GM04504 (cell line): ENCODE results near the gene MAST3.

Source experiments
- DNase-seq: peaks from one replicate; pipeline ENCODE4 v3.0.0-alpha.2; 2012; ENCODE audit warnings: low read depth

The MAST3 gene

DNA sequence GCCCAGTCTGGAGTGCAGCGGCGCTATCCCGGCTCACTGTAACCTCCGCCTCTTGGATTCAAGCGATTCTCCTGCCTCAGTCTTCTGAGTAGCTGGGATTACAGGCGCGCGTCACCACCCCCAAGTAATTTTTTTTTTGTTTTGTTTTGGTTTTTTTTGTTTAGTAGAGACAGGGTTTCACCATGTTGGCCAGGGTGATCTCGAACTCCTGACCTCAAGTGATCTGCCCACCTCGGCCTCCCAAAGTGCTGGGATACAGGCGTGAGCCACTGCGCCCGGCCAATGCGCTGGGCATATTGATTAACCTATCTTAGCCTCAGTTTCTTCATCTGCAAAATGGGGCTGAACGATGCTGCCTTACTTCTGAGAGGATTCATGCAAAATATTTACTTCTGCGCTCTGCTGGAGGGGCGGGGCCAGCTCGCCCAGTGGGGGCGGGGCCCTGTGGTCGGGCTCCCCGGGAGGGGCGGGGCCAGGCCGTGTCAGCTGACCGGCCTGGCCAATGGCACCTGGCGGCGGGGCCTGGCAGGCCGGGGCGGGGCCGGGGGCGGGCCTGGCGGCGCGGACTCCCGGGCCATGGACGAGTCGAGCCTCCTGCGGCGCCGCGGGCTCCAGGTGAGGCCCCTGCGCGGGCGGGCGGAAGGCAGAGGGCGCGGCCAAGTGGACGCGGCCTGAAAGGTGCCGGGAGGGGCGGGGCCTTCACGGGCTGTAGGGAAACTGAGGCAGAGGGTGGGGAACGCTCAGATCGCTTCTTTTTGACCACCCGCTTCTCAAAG is at the start of gene MAST3:
Gene MAST3 (plus strand): TSS at position 562 of the 776 bp plus-strand sequence. CDS start 15 bp downstream, at position 577.
- no peak for DNase-seq

DNA sequence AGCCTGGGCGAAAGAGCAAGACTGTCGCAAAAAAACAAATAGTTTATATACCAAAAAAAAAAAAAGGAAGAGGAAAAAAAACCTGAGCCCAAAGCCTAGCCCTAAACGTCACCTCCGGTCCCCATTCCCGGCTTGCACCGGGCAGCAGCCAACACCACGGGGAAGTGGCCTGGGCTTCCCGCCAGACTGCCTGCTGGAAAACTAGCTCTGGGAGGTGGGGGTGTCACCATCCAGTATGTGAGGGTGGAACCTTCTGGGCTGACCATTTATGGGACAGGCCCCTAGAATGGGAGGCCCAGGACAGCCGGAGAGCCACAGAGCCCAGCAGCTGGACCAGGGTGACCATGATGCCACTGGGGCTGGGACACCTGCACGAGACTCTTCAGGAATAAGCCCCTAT is 48.2 kb upstream of the MAST3 start:
- DNase-seq: no peak

DNA sequence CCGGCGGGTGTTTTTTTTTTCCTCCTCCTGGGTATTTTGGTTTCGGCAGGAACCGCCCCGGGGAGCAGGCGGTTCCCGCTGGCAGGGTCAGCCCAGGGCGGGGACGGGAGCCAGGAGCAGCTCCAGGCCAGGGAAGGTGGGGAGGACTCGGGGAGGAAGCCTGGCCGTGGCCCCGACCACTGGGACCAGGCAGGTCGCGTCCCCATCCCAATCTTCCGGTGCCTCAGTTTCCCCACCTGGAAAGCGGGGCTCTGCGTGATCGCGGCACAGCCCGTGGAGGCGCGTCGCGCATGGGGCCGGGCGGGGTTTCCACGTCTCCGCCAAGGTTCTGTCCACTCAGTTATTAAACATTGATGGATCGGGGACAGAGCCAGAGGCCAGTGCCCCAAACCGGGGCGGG is 45.7 kb upstream of the MAST3 start:
- DNase-seq: no peak

DNA sequence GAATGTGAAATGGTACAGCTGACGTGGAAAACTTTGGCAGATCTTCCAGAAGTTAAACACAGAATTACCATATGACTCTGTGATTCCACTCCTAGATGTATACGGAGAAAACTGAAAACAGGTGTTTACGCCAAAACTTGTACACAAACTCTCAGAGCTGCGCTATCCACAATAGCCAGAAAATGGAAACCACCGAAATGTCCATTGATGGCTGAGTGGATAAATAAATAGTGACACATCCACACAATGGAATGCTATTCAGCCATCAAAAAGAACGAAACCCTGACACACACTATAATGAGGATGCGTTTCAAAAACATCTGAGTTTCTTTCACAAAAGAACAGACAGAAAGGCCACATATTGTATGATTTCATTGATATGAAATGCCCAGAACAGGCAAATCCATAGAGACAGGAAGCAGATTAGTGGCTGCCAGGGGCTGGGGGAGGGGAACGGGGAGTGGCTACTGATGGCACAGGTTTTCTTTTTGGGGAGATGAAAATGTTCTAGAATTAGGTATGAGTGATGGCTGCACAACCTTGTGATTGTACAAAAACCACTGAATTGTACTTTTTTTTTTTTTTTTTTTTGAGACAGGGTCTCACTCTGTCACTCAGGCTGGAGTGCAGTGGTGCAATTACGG is 43.9 kb upstream of the MAST3 start:
- no peak for DNase-seq

DNA sequence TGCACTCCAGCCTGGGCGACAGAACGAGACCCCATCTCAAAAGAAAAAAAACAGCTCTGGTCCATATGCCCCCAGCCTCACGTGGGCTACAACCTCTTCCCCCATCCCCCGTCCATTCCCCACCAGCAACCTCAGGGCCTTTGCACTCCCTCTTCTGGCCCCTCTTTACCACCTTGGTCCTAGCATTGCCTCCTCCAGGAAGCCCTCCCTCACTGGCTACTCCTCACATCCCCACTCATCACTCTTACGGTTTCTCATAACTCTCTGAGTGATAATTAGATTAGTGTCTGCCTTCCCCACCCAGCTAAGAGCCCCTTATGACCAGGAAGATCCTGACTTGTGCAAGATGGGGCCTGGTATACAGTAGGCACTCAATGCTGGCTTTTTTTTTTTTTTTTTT is 41.6 kb upstream of the MAST3 start:
- DNase-seq: no peak

DNA sequence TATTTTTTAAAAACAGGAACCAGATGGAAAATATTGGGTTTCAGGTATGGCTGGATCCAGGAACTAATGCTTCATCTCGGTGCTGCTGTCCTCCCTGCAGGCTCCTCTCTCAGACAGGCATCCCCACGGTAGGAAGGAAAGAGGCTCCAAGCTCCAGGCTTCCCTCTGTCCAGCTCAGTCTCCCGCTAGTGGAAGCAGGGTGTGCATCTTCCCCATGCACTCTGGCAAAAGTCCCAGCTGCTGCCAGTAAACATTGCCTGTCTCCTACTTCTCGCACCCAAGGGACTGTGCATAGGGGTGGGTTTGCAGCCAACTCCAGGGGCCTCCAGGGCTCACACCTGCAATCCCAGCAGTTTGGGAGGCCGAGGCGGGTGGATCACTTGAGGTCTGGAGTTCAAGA is 40.0 kb upstream of the MAST3 start:
- no peak for DNase-seq

DNA sequence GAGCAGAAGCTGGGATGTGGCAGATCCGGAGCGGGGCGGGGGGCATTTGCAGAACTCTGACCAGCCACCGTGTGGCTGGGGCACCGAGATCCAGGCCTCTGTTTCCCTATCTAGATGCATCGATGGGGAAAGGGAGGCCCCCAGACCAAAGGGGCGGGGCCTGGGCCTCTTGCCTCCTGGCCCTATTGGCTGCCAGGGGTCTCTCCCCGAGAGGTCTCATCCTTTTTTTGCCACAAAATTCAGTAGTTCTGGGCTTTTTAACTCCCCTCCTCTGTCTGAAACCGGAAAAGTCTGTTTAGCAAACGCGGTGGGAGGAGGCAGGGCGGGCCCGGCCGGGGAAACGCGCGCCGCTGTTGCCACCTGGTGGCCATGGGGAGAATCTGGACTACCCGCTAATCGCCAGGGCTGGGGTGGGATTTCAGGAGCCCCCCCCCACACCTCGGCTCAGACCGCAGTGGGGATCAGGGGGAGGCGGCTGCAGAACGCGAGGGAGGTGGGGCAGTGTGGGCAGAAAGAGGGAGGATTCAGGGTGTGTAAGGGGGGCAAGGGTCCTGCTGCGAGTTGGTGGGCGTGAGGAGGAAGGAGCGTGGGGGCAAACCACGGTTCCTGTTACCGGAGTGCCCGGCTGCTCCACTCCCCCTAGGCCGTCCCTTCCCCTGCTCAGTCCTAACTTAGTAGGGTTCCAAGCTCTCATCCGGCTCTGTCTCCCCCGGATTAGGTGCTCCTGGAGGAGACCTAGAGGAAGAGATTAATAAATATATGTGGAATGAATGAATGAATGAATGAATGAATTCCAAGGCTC is 39.2 kb upstream of the MAST3 start:
- peak; percentile 38 for DNase-seq

DNA sequence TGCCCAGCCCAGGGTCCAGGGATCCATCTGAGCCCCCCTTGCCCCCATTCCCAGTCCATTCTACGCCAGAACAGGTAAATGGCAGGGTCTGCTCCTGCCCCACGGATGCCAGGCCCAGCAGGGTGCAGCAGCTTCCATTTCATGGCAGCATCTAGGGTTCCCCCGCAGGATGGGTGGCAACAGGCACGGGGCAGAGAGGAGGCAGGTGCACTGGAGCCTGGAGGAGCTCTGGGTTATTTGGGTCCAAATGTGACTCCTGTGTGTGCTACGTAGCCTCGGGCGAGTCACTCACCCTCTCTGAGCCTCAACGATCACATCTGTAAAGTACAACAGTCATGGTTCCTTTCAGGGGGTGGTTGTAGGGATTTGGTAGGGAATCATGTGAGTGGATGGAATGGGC is 38.3 kb upstream of the MAST3 start:
- DNase-seq: no peak

DNA sequence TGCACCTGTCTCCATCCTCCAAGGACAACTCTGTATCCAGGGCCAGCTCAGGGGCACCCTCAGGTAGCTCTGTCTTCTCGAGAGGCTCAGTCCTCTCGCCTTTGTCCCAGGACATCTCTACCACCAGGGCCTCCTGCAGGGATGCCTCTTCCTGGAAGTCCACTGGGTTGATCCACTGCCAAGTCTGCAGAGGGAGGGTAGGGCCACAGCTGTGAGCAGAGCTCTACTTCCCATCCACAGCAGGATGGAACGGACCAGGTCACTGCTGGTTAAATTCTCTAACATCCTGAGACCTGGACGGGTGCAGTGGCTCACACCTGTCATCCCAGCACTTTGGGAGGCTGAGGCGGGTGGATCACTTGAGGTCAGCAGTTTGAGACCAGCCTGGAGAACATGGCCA is 37.7 kb upstream of the MAST3 start:
- DNase-seq: no peak

DNA sequence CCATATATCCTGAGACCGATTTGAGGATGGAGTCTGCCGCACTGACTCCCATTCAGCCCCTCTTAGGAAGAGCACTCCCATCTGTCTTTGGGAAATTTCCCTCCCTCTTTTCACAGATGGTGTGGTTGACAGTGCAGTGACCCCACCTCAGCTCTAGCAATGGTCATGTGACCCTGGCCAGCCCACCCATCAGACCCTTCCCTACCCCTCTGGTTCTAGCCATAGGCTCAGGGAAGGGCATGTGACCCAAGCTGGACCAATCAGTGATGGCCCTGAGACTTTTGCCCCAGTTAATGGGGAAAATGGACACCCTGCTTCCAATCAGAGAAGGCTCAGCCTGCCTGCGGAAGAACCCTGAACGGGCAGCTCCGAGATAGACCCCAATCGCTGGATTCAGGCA is 37.1 kb upstream of the MAST3 start:
- DNase-seq: no peak

DNA sequence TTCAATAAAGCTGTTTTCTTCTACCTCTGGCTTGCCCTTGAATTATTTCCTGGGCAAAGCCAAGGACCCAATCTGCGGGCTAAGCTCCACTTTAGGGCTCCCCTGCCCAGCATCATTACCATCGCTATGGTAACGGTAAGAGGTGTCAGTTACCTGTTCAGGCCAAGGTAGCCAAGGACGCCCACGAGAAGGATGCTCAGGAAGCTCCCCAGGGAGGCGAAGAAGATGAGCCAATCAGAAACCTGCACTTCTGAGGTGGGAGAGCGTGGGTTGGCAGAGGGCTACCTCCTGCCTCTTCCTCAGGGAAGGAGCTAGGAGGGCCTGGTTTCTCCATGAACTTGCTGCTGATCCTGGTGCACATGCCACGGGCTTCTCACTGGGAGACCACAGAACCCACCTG is 35.5 kb upstream of the MAST3 start:
- DNase-seq: no peak

DNA sequence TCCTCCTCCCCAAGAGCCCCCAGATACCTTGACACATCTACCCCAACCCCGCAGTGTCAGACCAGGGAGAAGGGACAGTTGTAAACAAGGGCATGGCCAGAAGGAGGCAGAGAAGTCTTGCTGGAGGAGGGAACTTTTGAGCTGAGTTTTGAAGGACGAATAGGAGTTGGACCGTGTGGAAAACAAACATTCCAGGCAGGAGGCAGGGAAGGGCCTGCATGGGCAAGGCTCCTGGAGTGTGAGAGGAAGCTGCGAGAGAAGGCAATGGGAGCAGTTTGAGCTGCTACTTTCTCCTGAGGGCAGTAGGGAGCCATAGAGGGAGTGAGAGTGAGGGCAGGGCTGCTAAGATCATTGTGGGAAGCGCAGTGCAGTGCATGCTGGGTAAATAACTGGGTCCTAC is 34.1 kb upstream of the MAST3 start:
- DNase-seq: no peak

DNA sequence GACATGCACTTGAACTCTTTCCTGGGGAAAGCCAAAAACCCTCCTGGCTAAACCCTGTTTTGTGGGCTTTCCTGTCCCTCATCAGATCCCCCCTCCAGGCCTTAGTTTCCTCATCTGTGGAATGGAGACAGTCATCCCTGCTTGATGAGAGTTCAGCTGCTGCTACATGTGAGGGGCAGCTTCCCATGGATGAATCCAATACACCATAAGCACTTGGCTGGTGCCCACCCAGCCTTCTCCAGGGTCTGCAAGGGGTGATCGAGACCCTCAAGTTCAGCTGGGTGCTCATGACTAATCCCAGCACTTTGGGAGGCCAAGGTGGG is 32.4 kb upstream of the MAST3 start:
- no peak for DNase-seq

DNA sequence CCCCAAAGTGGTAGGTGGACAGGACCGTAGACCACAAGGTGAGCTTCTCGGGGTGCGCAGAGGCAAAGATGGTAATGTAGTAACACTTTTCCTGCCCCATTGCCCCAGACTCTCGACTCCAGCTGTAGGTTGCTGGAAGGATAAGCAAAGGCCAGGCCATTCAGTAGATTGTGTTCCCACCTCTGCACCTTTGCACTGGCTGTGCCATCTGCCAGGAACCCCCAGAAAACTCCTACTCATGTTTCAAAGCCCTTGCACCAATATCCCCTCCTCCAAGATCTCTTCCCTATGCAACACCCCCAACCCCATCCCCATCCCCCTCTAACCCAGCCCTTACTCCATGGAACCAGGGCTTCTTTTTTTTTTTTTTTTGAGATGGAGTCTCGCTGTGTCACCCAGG is 29.2 kb upstream of the MAST3 start:
- no peak for DNase-seq

DNA sequence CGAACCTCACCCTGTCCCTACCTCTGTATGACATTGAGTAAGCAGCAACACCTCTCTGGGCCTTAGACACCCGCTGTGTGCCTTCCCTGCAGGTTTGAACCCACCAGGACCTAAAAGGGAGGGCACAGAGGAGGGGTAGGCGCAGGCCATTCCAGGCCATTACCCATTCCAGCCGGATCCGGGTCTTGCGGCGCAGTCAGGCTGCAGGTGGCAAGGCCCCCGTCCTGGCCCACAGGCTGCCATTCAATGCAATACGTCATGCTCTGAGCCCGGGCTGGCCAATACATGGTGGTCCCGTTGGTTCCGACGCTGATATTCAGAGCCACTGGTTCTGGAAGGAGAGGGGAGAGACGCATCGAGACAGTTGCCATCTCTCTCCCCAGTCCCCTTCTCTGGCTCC is 28.2 kb upstream of the MAST3 start:
- DNase-seq: no peak

DNA sequence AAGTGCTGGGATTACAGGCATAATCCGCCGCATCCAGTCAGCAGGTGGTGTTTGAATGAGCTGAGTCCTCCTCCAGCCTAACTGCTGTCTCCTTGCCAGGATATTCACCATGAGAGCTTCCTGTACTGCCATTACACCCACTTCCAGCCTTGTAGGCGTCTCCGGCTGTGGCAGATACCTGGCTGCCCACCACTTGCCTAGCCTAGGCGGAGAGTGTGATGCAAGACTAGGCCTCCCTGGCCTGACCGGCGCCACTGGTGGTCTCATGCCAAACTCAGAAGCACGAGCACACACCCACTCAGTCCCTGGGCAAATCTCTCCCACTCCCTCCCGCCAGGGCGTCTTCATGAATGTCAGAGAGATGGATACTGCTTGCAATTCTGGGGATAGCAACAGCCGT is 27.4 kb upstream of the MAST3 start:
- DNase-seq: no peak

DNA sequence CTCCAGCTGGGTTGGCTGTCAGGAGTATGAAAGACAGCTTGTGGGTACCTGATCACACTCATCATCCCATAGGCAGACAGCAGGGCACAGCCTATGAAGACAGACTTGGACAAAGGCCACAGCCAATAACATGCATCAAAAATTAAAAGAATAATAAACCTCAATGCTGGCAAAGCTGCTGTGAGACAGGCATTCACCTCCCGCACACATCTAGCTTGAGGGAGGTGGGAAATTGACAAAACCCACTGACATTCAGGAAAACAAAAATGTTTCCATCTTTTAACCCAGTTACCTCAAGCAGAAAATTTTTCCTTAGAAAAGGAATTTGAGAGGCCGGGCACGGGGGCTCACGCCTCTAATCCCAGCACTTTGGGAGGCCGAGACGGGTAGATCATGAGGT is 25.2 kb upstream of the MAST3 start:
- DNase-seq: no peak

DNA sequence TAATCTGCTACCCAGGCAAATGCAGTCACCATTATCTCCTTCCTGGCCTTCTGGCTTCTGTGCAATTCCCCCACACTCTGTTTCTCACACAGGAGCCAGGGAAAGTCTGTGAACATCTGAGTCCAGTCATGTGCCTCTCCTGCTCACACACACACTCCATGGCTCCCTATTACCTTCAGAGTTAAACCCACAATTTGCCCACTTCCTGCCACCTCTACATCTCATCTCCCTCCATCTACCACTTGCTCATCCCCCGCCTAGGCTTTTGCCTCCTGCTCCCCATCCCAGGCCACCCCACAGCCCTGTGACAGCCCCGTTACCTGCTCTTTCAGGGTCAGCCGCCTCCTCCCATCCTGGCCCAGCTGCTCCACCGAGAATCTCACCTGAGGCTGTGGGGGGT is 24.4 kb upstream of the MAST3 start:
- DNase-seq: no peak

DNA sequence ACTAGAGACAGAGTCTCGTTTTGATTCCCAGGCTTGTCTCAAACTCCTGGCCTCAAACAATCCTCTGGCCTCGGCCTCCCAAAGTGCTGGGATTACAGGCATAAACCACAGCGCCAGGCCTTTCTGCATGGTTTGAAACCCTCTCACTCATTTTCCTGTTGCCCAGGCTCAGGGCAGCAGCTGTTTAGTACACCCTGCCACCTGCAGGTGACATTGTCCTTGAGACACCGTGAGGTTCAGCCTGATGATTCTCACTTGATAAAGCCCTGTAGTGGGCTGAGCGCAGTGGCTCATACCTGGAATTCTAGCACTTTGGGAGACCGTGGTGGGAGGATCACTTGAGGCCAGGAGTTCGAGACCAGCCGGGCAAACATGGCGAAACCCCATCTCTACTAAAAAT is 23.4 kb upstream of the MAST3 start:
- no peak for DNase-seq

DNA sequence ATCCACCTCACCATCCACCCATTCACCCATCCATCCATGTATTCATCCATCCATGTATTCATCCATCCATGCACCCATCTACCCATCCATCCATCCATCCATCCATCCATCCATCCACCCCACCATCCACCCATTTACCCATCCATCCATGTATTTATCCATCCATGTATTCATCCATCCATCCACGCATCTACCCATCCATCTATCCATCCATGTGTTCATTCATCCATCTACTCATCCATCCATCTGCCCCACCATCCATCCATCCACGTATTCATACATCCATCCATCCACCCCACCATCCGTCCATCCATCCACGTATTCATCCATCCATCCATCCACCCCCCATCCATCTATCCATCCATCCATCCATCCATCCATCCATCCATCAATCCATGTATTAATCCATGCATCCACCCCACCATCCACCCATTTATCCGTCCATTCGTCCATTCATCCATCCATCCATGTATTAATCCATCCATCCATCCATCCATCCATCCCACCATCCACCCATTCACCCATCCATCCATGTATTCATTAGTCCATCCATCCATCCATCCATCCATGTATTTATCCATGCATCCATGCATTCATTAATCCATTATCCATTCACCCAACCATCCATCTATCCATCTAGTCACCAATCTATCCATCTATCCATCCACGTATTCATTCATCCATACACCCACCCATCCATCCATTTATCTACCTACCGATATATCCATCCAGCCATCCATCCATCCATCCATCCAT is 13.5 kb upstream of the MAST3 start:
- DNase-seq: no peak

DNA sequence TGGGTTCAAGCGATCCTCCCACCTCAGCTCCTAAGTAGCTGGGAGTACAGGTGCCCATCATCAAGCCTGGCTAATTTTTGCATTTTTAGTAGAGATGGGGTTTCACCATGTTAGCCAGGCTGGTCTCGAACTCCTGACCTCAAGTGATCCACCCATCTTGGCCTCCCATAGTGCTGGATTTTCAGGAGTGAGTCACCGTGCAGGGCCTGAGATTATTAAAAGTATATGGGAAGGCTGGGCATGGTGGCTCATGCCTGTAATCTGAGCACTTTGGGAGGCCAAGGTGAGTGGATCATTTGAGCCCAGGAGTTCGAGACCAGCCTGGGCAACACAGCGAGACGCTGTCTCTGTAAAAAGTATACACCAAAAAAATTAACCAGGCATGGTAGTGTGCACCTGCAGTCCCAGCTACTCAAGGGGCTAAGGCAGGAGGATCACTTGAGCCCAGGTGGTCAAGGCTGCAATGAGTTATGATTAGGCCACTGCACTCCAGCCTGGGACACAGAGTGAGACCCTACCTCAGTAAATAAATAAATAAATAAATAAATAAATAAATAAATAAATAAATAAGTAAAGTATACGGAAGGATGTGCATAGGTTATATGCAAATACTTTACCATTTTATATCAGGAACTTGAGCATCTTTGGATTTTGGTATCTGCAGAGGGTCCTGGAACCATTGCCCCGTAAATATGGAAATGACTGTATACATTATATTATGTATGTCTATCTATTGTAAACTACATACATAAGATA is 11.7 kb upstream of the MAST3 start:
- DNase-seq: no peak

DNA sequence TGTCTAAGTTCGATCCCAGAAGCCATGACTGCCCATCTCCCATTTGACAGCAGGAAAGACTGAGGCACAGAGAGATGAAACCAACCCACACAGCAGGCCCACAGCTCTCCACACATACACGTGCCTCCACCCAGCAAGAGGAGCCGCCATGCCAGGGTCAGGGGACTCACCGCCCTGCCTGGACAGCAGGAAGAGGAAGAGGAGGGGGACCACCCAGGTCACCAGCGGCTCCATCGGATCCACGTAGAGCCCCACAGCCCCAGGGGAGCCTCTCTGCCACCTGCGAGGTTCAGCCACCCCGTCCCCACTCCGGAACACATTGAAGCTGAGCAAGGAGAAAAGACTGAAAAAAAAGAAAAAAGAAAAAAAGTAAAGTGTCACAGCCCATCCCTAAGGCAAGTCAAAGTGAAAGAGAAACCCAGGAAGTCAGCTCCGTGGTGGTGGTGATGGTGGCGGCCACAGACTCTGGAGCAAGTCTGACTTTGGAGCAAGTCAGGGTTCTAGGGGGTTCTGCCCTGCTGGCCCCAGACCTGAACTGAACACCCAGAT is 10.9 kb upstream of the MAST3 start, which contains the start of gene IL12RB1:
Gene IL12RB1 (minus strand): TSS at position 345 of the 549 bp plus-strand sequence. CDS start 111 bp downstream, at position 234.
- DNase-seq: no peak
